Activated T-cell treated with anti-CD3 and anti-CD28 coated beads for 24 hours (primary cell): ENCODE measurements around the gene PATZ1.
"Not testable (repeated sequence)": the region's sequence is repeated elsewhere in the genome, so short reads cannot be mapped to it uniquely, and the experiment has no call there.

Experiments used
- DNase-seq: peaks from one replicate; pipeline ENCODE4 v3.0.0-alpha.2; 2020; ENCODE audit warnings: low read depth

Gene PATZ1

DNA sequence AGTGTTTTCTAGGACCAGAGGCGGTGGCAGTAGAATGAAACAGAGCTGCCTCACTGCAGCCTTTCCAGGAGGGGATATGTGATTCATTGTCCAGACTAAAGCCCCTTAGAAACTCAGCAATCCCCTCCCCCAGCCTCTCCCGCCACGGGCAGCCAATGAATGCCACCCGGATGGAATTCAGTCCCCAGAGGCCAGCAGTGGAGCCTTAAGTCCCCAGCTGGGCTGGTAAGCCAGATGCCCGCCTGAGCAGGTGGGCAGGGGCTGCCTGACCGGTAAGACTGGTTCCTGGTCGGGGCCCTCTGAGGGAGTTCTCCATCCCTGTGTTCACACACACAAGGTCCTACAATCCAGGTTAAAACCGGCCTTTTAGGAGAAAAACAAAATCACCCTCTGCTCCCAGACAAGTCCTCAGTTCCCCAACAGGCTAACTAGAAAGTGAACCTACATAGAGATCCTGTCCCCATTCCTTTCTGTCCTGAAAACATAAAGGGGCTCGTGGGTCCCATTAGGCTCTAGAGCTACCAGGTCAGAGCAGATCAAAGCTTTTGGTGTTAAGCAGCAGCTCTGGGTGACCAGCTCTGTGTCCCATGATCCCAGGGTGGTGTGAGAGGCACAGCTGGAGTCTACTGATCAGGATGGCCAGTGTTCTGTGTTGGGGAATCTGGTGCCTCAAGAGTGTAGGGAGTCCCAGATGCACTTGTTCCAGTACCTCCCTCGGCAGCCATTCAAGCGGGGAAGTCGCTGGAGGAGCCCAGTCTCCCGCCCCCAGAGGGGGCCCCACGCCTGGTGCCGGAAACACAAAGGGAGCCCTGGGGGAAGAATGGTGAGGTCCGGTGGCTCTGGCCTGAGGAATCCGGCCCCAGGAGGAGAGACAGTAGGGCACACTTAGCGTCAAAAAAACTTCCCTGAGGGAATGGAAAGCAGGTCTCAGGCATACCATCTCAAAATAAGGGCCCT is 2.6 kb downstream of the PATZ1 start:
- peak; percentile 9 for DNase-seq

DNA sequence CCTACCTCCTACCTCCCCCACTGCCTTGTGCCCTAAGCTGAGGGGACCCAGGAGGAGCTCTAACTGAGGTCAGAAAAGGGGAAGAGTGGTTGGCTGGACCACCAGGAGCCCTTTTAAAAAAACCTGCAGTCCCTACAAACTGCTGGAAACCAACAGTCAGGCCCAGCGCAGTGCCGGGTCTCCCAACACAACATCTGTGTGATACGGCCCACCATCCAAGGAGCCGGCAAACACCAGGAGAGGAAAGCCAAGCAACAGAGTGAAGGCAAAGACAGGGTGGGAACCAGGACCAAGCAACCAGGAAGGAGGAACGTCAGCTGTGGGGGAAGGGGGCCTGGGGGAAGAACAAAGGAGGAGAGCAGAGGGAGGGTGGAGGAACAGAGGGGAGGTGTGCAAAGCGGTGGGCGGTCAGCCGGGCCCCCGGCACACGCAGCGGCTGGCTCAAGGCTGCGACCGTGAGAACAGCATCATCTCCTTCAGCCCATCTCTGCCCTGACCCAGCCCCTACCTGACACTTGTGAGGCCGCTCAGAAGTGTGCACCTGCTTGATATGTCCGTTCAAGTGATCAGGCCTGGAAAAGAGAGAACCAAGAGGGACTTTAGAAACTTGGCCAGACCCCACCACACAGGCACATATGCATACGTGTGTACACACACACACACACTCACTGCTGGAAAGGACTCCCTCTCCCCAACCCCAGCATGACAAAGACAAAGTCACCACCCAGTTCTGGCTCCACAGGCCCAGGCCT is 3.6 kb downstream of the PATZ1 start:
- no peak for DNase-seq

- DNase-seq: no peak
Measured at GRCh38 chr22:31341386-31342088, 4.6 kb downstream of the PATZ1 start.

- DNase-seq: no peak
Measured at GRCh38 chr22:31340765-31341247, 5.3 kb downstream of the PATZ1 start.

DNA sequence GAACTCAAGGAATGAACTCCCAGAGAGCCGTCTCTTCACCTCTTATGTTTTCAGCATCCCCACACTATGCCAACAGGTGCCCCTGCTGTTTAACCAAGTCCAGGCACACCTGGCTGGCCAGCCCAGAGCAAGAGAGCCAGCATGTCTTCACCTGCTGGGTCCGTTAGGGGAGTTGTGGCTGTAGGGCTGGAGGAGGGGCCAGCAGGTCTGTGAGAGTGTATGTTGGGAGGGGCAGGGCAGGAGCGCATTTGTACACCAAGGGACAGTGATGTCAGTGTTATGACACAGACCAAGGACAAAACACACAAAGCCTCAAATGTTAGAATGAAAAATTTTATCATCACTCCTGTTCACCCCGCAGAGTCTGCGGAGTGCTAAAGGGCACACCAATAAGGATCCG is 5.8 kb downstream of the PATZ1 start:
- DNase-seq: no peak

DNA sequence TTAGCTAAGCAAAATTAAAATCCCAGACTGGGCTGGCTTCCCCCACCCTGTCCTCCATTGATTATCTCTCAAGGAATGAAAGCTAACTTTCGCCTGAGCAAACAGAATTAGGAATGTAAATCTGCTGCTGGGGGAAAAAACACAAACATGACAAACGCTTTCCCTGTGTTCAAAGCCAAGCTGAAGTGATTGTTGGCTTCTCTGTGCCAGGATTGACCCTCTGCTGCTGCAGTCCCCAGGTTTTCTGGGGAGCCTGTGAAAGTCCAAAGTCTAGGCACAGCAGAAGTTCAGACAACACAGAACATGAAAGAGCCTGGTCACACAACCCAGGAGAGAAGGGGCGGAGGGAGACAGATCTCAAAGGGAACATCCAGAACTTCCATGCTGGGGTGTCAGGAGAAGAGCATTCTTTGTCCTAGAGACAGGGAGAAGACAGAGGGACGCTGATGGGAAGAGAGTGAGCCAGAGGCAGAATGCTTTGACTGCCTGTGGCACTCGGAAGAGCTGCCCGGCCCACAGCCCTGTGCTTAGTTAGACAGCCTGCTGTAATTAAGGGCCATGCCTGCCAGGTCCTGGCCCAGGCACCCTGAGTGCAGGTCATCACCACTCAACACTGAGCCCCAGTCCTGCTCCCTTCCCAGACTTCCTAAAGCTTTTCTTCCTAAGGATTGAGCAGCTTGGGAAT is 6.9 kb downstream of the PATZ1 start:
- no peak for DNase-seq

DNA sequence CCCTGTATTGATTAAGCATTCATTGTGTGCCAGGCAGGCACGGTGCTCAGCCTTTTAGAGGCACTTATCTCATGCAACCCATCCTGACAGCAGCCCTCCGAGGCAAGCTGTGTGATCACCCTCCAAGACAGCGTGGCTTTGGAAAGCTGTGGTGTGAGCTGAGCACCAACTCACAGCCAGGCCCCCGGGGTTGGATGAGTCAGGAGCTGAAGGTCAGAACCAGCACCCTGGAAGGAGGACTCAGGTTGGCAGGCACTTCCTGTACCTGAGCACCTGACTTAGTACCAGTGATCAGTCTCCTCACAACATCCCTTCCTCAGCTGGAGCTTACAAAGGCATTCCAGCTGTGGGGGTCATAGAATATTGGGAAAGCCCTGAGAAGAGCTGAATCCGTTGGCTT is 9.0 kb downstream of the PATZ1 start:
- peak; percentile 8 for DNase-seq

GRCh38 chr22:31334329-31334728 is 11.8 kb downstream of the PATZ1 start:
- no peak for DNase-seq

DNA sequence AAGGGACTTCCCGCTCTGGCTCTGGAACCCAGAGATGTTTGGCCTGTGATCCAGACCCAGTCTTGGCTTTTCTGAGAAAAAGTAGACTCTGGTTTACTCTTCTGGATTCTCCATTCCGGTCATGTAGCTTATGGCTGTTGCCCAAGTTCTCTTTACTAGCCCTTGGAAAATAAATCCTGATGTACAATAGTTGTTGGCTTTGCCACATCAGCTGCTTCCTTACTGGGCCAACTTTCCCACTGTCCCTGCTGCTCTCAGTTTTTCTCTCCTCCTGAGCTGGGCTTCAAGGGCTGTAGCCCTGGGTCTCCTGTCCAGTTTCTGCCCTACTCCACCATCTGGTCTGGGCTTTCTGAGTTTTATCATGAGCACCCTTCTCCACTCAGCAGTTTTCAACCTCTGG is 12.5 kb downstream of the PATZ1 start:
- no peak for DNase-seq

DNA sequence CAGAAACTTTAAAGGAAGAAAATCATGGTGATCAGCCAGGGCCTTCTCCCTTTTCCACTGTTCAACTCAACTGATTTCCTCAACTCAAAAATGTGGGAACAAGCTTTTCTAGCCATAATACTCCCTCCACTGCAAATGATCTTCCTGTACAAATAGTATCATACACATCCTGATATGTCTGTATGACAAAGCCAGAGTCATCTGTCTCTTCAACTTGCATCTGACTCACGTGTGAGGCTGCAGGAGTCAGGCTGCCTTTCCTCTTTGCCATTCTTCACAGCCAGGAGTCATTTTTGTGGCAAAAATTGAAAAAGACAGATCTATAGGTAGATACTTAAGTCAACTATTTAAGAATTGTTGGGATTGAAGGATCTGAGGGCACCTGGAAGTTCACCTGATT is 13.3 kb downstream of the PATZ1 start:
- DNase-seq: no peak

GRCh38 chr22:31332010-31332409 is 14.1 kb downstream of the PATZ1 start:
- no peak for DNase-seq

GRCh38 chr22:31329453-31330215 is 16.5 kb downstream of the PATZ1 start:
- DNase-seq: no peak

GRCh38 chr22:31329029-31329428 is 17.1 kb downstream of the PATZ1 start:
- no peak for DNase-seq

DNA sequence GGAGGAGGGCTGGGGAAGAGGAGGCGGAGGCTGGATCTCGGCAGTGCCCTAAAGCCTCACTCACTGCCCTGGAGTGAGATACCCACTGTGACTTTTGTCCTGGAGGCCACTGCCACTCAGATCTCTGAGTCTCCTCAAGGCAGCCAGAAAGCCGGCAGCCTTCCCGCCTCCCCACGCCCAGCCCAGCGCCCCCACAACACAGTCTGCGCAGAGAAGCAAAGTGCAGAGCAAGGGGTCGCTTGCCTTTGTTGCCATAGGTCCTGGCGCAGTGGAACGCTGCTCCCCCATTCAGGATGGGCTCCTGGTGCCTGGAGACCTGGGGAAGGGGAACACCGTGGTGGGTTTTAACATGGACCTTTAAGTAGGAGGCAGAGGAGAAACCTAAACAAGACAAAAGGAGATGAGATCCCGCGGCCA is 17.6 kb downstream of the PATZ1 start:
- DNase-seq: no peak

DNA sequence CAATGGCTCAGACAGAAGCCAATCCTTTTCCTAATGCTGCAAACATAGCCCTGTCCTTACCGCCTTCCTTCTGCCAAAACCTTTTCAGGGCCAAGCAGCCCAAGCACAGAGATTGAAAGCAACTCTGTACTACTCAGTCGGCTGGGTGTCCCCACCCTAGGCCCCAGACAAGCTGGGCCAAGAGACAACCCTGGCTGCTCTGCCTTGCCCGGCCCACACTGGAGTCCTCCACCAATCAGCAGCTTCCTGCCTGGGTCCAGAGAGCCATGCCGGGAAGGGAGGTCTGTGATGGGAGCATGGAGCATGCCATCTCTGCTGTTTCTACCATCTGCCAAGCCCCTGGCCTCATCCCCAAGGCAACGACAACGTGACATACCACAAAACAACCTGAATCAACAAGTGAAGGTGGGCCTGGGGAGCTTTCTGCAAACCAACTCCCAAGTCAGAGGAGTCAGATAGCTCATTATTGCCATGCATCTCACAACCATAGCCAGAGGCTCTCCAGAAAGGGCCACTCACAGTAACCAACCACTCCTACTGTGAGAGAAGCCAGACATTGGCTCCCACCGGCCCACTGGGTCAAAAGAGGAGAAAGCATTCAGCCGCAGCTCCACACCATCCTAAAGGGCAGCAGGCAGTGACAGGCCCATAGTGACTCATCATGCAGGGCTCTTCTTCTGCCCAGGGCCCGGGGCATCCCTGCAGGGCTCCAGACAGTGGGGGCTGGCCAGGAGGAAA is 18.2 kb downstream of the PATZ1 start:
- DNase-seq: no peak

GRCh38 chr22:31326877-31327276 is 19.3 kb downstream of the PATZ1 start:
- DNase-seq: no peak

DNA sequence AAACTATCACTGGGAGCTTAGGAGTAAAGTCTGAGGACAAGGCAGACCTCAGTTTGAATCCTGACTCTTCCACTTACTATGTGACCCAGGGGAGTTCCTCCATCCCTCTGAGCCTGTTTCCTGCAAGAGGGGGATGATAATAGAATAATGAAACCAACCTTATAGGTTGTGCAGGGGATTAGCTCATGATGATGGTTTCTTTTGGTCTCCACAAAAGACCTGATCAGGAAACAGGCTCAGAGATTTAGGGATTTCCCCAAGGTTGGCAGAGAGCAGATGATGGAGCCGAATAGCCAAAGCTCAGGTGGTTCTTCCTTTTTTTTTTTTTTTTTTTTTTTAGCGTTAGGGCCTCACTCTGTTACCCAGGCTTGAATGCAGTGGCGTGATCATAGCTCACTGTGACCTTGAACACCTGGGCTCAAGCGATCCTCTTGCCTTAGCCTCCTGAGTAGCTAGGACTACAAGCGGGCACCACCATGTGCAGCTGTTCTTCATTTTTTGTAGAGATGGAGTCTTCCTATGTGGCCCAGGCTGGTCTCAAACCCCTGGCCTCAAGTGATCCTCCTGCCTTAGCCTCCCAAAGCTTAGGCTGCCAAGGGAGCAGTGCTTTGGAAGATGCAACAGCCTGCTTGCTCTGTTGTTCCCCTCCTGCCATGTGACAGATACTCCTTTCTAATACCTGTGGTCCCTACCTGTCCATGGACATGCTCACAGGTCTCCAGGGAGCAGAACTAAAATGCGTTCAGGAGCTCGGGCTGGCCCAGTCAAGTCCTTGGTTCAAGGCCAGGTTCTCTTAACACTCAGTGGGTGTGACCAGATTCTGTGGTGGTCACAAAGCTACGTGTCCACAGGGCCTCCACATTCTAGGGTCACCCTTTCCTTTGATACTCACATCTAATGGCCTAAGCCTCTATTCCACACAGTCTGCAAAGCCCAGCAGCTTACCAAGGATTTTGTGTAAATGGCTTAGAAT is 22.3 kb downstream of the PATZ1 start:
- no peak for DNase-seq

- DNase-seq: no peak
Measured at GRCh38 chr22:31321421-31321820, 24.7 kb downstream of the PATZ1 start.

DNA sequence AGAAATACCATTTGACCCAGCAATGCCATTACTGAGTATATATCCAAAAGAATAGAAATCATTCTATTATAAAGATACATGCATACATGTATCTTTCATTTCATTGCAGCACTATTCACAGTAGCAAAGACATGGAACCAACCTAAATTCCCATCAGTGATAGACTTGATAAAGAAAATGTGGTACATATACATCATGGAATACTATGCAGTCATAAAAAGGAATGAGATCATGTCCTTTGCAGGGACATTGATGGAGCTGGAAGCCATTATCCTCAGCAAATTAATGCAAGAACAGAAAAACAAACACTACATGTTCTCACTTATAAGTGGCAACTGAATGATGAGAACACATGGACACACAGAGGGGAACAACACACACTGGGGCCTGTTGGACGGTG is 31.9 kb downstream of the PATZ1 start:
- not testable (repeated sequence) for DNase-seq
